ENCODE results near the gene MAP6.

MAP6 gene

GRCh38 chr11:75635066-75635862 is 33.6 kb downstream of the MAP6 start:
- in situ Hi-C loops (cut with HindIII; ENCODE audit: low pct_unique_long_range_greater_than_20kb, low sequenced_read_pairs) = no loop called here
- no peak for TF ChIP-seq JUND (IDR thresholded peaks at IDR 0.05; ENCODE audit: low read depth)
- peak in 1 of 2 experiments; percentile 7 for DNase-seq (ENCODE audit: low read depth in 1 of 2, low spot score in 1 of 2)

- TF ChIP-seq JUND (IDR thresholded peaks at IDR 0.05; ENCODE audit: low read depth) = no peak
- DNase-seq (ENCODE audit: low read depth in 1 of 2, low spot score in 1 of 2) = peak in 1 of 2 experiments; percentile 8
- in situ Hi-C loops (cut with HindIII; ENCODE audit: low pct_unique_long_range_greater_than_20kb, low sequenced_read_pairs) = no loop called here
These were observed 35.3 kb downstream of the MAP6 start for GRCh38 chr11:75633409-75634066.

- in situ Hi-C loops (cut with HindIII; ENCODE audit: low pct_unique_long_range_greater_than_20kb, low sequenced_read_pairs) = no loop called here
- TF ChIP-seq JUND (IDR thresholded peaks at IDR 0.05; ENCODE audit: low read depth) = no peak
- DNase-seq (ENCODE audit: low read depth in 1 of 2, low spot score in 1 of 2) = no peak
These were observed 35.9 kb downstream of the MAP6 start for GRCh38 chr11:75632962-75633361.

- in situ Hi-C loops (cut with HindIII; ENCODE audit: low pct_unique_long_range_greater_than_20kb, low sequenced_read_pairs) = no loop called here
- TF ChIP-seq JUND (IDR thresholded peaks at IDR 0.05; ENCODE audit: low read depth) = no peak
- no peak for DNase-seq (ENCODE audit: low read depth in 1 of 2, low spot score in 1 of 2)
These were observed 36.4 kb downstream of the MAP6 start for GRCh38 chr11:75632450-75632849.

- in situ Hi-C loops (cut with HindIII; ENCODE audit: low pct_unique_long_range_greater_than_20kb, low sequenced_read_pairs) = no loop called here
- no peak for TF ChIP-seq JUND (IDR thresholded peaks at IDR 0.05; ENCODE audit: low read depth)
- DNase-seq (ENCODE audit: low read depth in 1 of 2, low spot score in 1 of 2) = no peak
These were observed 37.6 kb downstream of the MAP6 start for GRCh38 chr11:75631086-75631730.

- no peak for TF ChIP-seq JUND (IDR thresholded peaks at IDR 0.05; ENCODE audit: low read depth)
- no peak for DNase-seq (ENCODE audit: low read depth in 1 of 2, low spot score in 1 of 2)
- in situ Hi-C loops (cut with HindIII; ENCODE audit: low pct_unique_long_range_greater_than_20kb, low sequenced_read_pairs) = no loop called here
These were observed 40.8 kb downstream of the MAP6 start for GRCh38 chr11:75627906-75628668.

GRCh38 chr11:75626889-75627529 is 41.8 kb downstream of the MAP6 start:
- in situ Hi-C loops (cut with HindIII; ENCODE audit: low pct_unique_long_range_greater_than_20kb, low sequenced_read_pairs) = no loop called here
- no peak for DNase-seq (ENCODE audit: low read depth in 1 of 2, low spot score in 1 of 2)
- TF ChIP-seq JUND (IDR thresholded peaks at IDR 0.05; ENCODE audit: low read depth) = no peak

GRCh38 chr11:75625991-75626888 is 42.6 kb downstream of the MAP6 start:
- TF ChIP-seq JUND (IDR thresholded peaks at IDR 0.05; ENCODE audit: low read depth) = no peak
- DNase-seq (ENCODE audit: low read depth in 1 of 2, low spot score in 1 of 2) = no peak
- in situ Hi-C loops (cut with HindIII; ENCODE audit: low pct_unique_long_range_greater_than_20kb, low sequenced_read_pairs) = no loop called here

- no peak for TF ChIP-seq JUND (IDR thresholded peaks at IDR 0.05; ENCODE audit: low read depth)
- in situ Hi-C loops (cut with HindIII; ENCODE audit: low pct_unique_long_range_greater_than_20kb, low sequenced_read_pairs) = no loop called here
- no peak for DNase-seq (ENCODE audit: low read depth in 1 of 2, low spot score in 1 of 2)
These were observed 43.8 kb downstream of the MAP6 start for GRCh38 chr11:75625021-75625420.

- in situ Hi-C loops (cut with HindIII; ENCODE audit: low pct_unique_long_range_greater_than_20kb, low sequenced_read_pairs) = no loop called here
- TF ChIP-seq JUND (IDR thresholded peaks at IDR 0.05; ENCODE audit: low read depth) = no peak
- no peak for DNase-seq (ENCODE audit: low read depth in 1 of 2, low spot score in 1 of 2)
These were observed 52.6 kb downstream of the MAP6 start for GRCh38 chr11:75616281-75616680.

GRCh38 chr11:75615751-75616150 is 53.1 kb downstream of the MAP6 start:
- in situ Hi-C loops (cut with HindIII; ENCODE audit: low pct_unique_long_range_greater_than_20kb, low sequenced_read_pairs) = no loop called here
- DNase-seq (ENCODE audit: low read depth in 1 of 2, low spot score in 1 of 2) = no peak
- TF ChIP-seq JUND (IDR thresholded peaks at IDR 0.05; ENCODE audit: low read depth) = no peak

Data from T47D (cell line).